ENCODE data around the gene TRMT112. TPM values are rescaled to one million over a fixed set of nuclear protein-coding genes. Genes with fewer than 3 reads are reported as not detected.

Gene TRMT112
- total RNA-seq, 1 donor from 2014 or later: 93.1 TPM

DNA sequence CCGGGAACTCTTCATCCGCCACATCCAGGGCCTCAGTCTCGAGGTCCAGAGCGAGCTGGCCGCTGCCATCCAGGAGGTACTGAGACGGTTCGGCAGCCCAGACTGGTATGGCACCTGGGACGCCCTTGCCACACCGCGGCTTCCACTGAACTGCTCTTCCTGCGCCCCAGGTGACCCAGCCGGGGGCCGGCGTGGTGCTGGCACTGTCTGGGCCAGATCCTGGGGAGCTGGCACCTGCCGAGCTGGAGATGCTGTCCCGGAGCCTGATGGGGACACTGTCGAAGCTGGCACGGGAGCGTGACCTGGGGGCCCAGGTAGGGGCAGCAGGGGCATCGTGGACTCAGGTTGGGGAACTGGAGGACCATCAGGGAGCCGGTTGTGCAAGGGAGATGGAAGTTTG lies 24.1 kb upstream of the TRMT112 start:
- Mint-ChIP-seq H3K27me3 (ENCODE audit: unreplicated experiment) (peaks cover 12% of the 10 kb centered on the region), H3K9me3 (ENCODE audit: unreplicated experiment) (peaks cover 19% of the 10 kb centered on the region), H3K36me3 (ENCODE audit: unreplicated experiment) (peaks cover 4% of the 10 kb centered on the region), H3K4me1 (ENCODE audit: low read depth, unreplicated experiment) (peaks cover 19% of the 10 kb centered on the region), H3K27ac (ENCODE audit: unreplicated experiment) (peak overlapping the region; percentile 82), H3K4me3 (ENCODE audit: unreplicated experiment) (peak overlapping the region; percentile 81)
- DNase-seq: no peak
- TF ChIP-seq, protein P1, sequence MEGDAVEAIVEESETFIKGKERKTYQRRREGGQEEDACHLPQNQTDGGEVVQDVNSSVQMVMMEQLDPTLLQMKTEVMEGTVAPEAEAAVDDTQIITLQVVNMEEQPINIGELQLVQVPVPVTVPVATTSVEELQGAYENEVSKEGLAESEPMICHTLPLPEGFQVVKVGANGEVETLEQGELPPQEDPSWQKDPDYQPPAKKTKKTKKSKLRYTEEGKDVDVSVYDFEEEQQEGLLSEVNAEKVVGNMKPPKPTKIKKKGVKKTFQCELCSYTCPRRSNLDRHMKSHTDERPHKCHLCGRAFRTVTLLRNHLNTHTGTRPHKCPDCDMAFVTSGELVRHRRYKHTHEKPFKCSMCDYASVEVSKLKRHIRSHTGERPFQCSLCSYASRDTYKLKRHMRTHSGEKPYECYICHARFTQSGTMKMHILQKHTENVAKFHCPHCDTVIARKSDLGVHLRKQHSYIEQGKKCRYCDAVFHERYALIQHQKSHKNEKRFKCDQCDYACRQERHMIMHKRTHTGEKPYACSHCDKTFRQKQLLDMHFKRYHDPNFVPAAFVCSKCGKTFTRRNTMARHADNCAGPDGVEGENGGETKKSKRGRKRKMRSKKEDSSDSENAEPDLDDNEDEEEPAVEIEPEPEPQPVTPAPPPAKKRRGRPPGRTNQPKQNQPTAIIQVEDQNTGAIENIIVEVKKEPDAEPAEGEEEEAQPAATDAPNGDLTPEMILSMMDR (IDR thresholded peaks at IDR 0.05; ENCODE audit: partially characterized antibody, unreplicated experiment): no peak

DNA sequence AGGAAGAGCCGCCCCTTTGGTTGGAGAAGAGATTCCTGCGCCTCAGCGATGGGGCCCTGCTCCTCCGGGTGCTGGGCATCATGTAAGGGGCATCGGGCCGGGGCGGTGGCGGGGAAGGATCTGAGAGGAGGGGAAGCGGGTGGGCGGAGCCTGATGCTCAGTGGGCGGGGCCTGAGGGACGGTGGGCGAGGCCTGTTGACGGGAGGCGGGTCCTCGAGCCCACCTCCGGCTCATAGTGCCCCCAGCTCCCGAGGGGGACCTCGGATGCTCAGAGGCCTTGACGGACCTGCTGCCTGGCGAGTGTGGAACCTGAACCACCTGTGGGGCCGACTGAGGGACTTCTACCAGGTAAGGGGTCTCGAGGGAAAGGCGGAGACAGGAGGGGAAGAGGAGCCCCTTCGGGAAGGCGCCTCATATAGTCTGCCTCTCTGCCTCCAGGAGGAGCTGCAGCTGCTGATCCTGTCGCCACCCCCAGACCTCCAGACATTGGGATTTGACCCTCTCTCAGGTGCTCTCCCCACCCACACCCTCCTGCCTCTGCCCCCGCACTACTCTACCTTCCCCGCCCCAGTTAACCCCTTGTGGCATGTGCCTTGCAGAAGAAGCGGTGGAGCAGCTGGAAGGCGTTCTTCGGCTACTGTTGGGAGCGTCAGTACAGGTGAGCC lies 23.4 kb upstream of the TRMT112 start:
- peak overlapping the region; percentile 81 for H3K4me3 Mint-ChIP-seq (ENCODE audit: unreplicated experiment)

DNA sequence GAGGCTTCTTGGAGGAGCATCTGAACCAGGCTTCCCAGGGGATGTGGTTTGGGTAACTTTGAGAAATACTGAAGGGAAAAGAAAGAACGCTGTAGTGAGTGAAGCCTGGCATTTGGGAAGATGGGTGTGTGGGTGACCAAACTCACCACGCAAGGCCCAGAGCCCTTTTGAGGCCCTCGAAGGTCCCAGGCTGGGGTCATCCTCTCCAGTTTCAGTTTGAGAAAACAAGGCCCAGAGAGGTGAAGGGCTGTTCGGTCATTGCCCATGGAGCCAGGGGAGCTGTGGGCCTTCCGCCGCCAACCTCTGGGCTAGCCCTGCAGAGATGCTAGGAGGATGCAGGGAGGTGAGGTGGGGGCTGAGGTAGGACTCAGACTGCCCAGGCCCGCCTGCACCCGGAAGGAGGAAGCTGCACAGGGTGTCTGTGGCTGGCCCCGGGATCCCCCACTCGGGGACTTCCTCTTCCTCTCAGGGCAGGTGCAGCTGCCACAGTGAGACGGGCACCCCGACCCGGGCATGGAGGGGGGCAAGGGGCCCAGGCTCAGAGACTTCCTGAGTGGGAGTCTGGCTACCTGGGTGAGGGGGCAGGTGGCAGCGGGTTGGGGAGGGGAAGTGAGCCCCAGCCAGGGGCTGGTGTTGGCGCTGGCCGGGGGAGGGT lies 22.5 kb upstream of the TRMT112 start, which contains the start of gene CCDC88B:
Gene CCDC88B (plus strand): TSS at position 451 of the 655 bp plus-strand sequence. CDS start 63 bp downstream, at position 514.
- TF ChIP-seq, protein P1 (IDR thresholded peaks at IDR 0.05; ENCODE audit: partially characterized antibody, unreplicated experiment): no peak
- Mint-ChIP-seq H3K4me1 (ENCODE audit: low read depth, unreplicated experiment) (peaks cover 28% of the 10 kb centered on the region), H3K27me3 (ENCODE audit: unreplicated experiment) (peaks cover 8% of the 10 kb centered on the region), H3K27ac (ENCODE audit: unreplicated experiment) (peak within 1 kb of the TSS; percentile 82), H3K36me3 (ENCODE audit: unreplicated experiment) (peaks cover 4% of the 10 kb centered on the region), H3K9me3 (ENCODE audit: unreplicated experiment) (peaks cover 19% of the 10 kb centered on the region), H3K4me3 (ENCODE audit: unreplicated experiment) (peak within 1 kb of the TSS; percentile 81)
- no peak for DNase-seq

More for the DNA sequence above, 23.4 kb upstream of the TRMT112 start:
- Mint-ChIP-seq H3K27me3 (ENCODE audit: unreplicated experiment) (peaks cover 10% of the 10 kb centered on the region), H3K27ac (ENCODE audit: unreplicated experiment) (peak overlapping the region; percentile 82), H3K36me3 (ENCODE audit: unreplicated experiment) (peaks cover 4% of the 10 kb centered on the region), H3K9me3 (ENCODE audit: unreplicated experiment) (peaks cover 17% of the 10 kb centered on the region), H3K4me1 (ENCODE audit: low read depth, unreplicated experiment) (peaks cover 21% of the 10 kb centered on the region)
- TF ChIP-seq, protein P1 (IDR thresholded peaks at IDR 0.05; ENCODE audit: partially characterized antibody, unreplicated experiment): no peak
- peak; percentile 81 for DNase-seq

DNA sequence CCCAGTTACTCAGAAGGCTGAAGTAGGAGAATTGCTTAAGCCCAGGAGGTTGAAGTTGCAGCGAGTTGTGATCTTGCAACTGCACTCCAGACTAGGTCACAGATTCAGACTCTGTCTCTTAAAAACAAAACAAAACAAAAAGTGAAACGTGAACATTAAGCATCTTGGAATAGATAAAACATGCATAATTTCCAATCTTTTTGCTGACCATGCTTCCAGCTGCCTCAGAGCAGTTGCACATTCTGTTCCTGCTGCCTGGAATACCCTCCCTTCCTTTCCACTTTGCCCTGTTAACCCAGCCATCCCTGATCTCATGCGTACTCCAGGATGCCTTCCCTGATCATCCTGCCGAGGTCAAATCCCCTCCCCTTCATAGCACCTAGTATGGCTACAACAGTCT lies 21.9 kb upstream of the TRMT112 start:
- peaks cover 20% of the 10 kb centered on the region for H3K9me3 Mint-ChIP-seq (ENCODE audit: unreplicated experiment)
- TF ChIP-seq, protein P1 (IDR thresholded peaks at IDR 0.05; ENCODE audit: partially characterized antibody, unreplicated experiment): no peak
- H3K27ac Mint-ChIP-seq (ENCODE audit: unreplicated experiment): peak overlapping the region; percentile 34
- no peak for DNase-seq
- H3K27me3 Mint-ChIP-seq (ENCODE audit: unreplicated experiment): peaks cover 9% of the 10 kb centered on the region
- peaks cover 4% of the 10 kb centered on the region for H3K36me3 Mint-ChIP-seq (ENCODE audit: unreplicated experiment)
- H3K4me3 Mint-ChIP-seq (ENCODE audit: unreplicated experiment): no peak overlapping the region
- H3K4me1 Mint-ChIP-seq (ENCODE audit: low read depth, unreplicated experiment): peaks cover 30% of the 10 kb centered on the region

DNA sequence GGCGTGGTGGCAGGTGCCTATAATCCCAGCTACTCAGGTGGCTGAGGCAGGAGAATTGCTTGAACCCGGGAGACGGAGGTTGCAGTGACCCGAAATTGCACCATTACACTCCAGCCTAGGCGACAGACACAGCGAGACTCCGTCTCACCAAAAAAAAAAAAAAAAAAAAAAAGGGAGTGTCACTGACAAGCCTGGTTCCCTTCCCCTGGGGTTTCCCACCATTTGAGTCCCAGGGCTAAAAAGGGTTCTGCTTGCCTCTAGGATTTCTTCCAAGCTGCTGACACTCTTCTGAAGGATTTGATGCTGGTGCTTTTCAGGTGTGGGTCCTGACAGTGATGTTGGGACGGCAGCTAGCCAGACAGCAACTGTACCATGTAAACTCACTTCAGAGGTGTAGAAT lies 21.4 kb upstream of the TRMT112 start:
- DNase-seq: no peak
- Mint-ChIP-seq H3K4me3 (ENCODE audit: unreplicated experiment) (no peak overlapping the region), H3K27me3 (ENCODE audit: unreplicated experiment) (peaks cover 10% of the 10 kb centered on the region), H3K4me1 (ENCODE audit: low read depth, unreplicated experiment) (peaks cover 30% of the 10 kb centered on the region), H3K9me3 (ENCODE audit: unreplicated experiment) (peaks cover 20% of the 10 kb centered on the region), H3K27ac (ENCODE audit: unreplicated experiment) (peak overlapping the region; percentile 34), H3K36me3 (ENCODE audit: unreplicated experiment) (peaks cover 4% of the 10 kb centered on the region)
- TF ChIP-seq, protein P1 (IDR thresholded peaks at IDR 0.05; ENCODE audit: partially characterized antibody, unreplicated experiment): no peak

All from glutamatergic neuron (in vitro differentiated cells).